Fibroblast of lung (primary cell): ENCODE results near the gene LRRK1. TPM values are rescaled to one million over a fixed set of nuclear protein-coding genes. Genes with fewer than 3 reads are reported as not detected.

Experiments used
- DNase-seq, 2 donors: peaks; one replicate each; pipeline versions ENCODE4 v3.0.0 to v3.0.0-alpha.2; 2010; ENCODE audit warnings: low read depth in 2 of 2
- H2AFZ ChIP-seq: 2 replicates; pipeline ENCODE4 v1.5.1; 2012; ENCODE audit warnings: low read length, control low read depth, inconsistent platforms
- H3K27ac ChIP-seq: 2 replicates; pipeline ENCODE4 v1.5.1; 2011; ENCODE audit warnings: low read length, control low read depth; ENCODE audit not compliant: insufficient read depth
- H3K27me3 ChIP-seq: 2 replicates; pipeline ENCODE4 v1.5.1; 2011; ENCODE audit warnings: mild to moderate bottlenecking, low read length; ENCODE audit not compliant: control insufficient read depth, insufficient read depth
- H3K36me3 ChIP-seq: 2 replicates; pipeline ENCODE4 v1.5.1; 2011; ENCODE audit warnings: low read length; ENCODE audit not compliant: control insufficient read depth, insufficient read depth
- H3K4me1 ChIP-seq: 2 replicates; pipeline ENCODE4 v1.5.1; 2011; ENCODE audit warnings: low read length; ENCODE audit not compliant: control insufficient read depth, insufficient read depth; ENCODE audit errors: extremely low read depth
- H3K4me2 ChIP-seq: 2 replicates; pipeline ENCODE4 v1.5.1; 2011; ENCODE audit warnings: low read length, control low read depth; ENCODE audit not compliant: insufficient read depth; ENCODE audit errors: extremely low read depth
- H3K4me3 ChIP-seq, 4 experiments: fragments of 200-600 bp in 1 of 4; sonication (generic) in 1 of 4; replicated peaks in 1 of 4; 2 replicates each; pipeline ENCODE4 v1.5.1; 2011 to 2016; ENCODE audit warnings: low read length in 4 of 4, low read depth in 3 of 4, mild to moderate bottlenecking in 3 of 4, control low read depth in 2 of 4, inconsistent platforms in 1 of 4, mixed read lengths in 1 of 4; ENCODE audit not compliant: insufficient read depth in 1 of 4; ENCODE audit errors: control extremely low read depth in 1 of 4
- H3K79me2 ChIP-seq: 2 replicates; pipeline ENCODE4 v1.5.1; 2012; ENCODE audit warnings: mild to moderate bottlenecking, low read length, inconsistent platforms; ENCODE audit not compliant: control insufficient read depth, insufficient read depth
- H3K9ac ChIP-seq: 2 replicates; pipeline ENCODE4 v1.5.1; 2011; ENCODE audit warnings: mild to moderate bottlenecking, low read length, control low read depth; ENCODE audit not compliant: insufficient read depth
- H3K9me3 ChIP-seq: 2 replicates; pipeline ENCODE4 v1.5.1; 2012; ENCODE audit warnings: low read depth, low read length; ENCODE audit not compliant: control insufficient read depth, insufficient read depth
- H4K20me1 ChIP-seq: 2 replicates; pipeline ENCODE4 v1.5.1; 2011; ENCODE audit warnings: low read length; ENCODE audit not compliant: control insufficient read depth, insufficient read depth; ENCODE audit errors: extremely low read depth
- CTCF ChIP-seq, 2 donors: IDR thresholded peaks in 1 of 2; conservative IDR thresholded peaks in 1 of 2; 1 replicate in 1 of 2; 2 replicates in 1 of 2; pipeline ENCODE4 v1.5.1; 2011 to 2012; ENCODE audit warnings: low read length in 2 of 2, control low read depth in 1 of 2, inconsistent platforms in 1 of 2, low read depth in 1 of 2, mild to moderate bottlenecking in 1 of 2
- EZH2 ChIP-seq: IDR thresholded peaks from 2 replicates; pipeline ENCODE4 v1.5.1; 2012; ENCODE audit warnings: low read length, control low read depth, mild to moderate bottlenecking; ENCODE audit errors: missing control alignments
- polyA plus RNA-seq, 2 donors: library from polyadenylated mRNA; depleted of rRNA in 1 of 2; stranded (reverse) in 1 of 2; unstranded in 1 of 2; fragments of >200 nt; gene quantifications; 2 replicates each; pipeline ENCODE4 v1.2.1, GENCODE V29; 2011 to 2012; ENCODE audit warnings: missing spikeins in 1 of 2
- total RNA-seq: library from RNA; depleted of rRNA; stranded (reverse); fragments of >200 nt; gene quantifications from 2 replicates; pipeline ENCODE4 v1.2.1, GENCODE V29; 2014

The LRRK1 gene
- total and polyA plus RNA-seq, 2 donors (not counting 1 experiment from before 2014, with no cell fraction given), result 3.8 to 12.2 TPM

DNA sequence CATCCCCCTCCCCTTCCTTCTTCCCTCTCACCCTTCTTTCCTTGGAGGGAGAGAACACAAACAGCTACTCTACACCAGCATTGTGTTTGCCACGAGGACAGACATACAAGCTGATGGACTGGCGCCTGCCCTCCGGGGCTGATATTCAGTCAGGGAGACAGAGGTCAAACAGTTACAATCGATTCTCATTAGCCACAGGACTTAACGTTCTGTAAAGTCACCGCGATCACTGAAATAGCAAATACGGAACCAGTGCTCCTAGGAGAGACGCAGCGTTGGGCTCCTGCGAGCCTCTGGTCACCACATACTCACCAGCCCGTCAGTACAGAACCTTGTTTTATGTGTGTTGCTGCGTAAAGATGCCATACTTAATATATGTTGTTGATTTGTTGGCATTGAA, 108.8 kb downstream of the LRRK1 start:
- H3K79me2 ChIP-seq, result no peaks in the 10 kb centered on the region
- DNase-seq, result no peak
- peaks cover 1% of the 10 kb centered on the region for H3K36me3 ChIP-seq
- TF ChIP-seq CTCF (conservative IDR thresholded peaks at IDR 0.05 in 1 of 2, IDR thresholded peaks at IDR 0.05 in 1 of 2; ENCODE audit: low read depth in 1 of 2, low read length in 2 of 2) (no peak), EZH2 (no peak)
- H3K4me1 ChIP-seq, result peaks cover 5% of the 10 kb centered on the region
- H3K4me3 ChIP-seq, result no peak overlapping the region
- no peak overlapping the region for H2AFZ ChIP-seq
- H3K4me2 ChIP-seq, result no peak overlapping the region
- H3K27ac ChIP-seq, result no peak overlapping the region
- no peaks in the 10 kb centered on the region for H3K9me3 ChIP-seq
- no peaks in the 10 kb centered on the region for H4K20me1 ChIP-seq
- H3K9ac ChIP-seq, result no peak overlapping the region
- H3K27me3 ChIP-seq, result no peaks in the 10 kb centered on the region

DNA sequence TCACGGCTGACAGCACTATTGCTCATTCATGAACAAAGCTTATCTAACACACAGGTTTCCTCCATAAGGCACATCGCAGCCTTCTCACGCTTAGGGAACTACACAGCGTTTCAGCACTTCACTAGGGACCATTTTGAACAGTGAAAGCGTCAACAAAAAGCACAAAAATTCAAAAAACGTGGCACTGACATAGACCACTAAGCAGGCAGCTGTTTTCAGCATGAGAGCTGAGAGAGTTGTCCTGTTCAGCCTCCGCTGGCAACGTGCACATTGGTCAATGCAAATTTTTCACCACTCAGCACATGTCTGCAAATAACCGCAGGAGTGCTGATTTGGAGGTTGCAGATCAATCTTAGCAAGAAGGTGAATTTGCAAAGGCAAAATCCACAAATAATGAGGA, 109.2 kb downstream of the LRRK1 start:
- Histone ChIP-seq H3K79me2 (no peaks in the 10 kb centered on the region), H3K27me3 (no peaks in the 10 kb centered on the region), H3K36me3 (peaks cover 1% of the 10 kb centered on the region), H3K4me1 (peaks cover 5% of the 10 kb centered on the region), H4K20me1 (no peaks in the 10 kb centered on the region), H2AFZ (no peak overlapping the region), H3K9me3 (no peaks in the 10 kb centered on the region), H3K4me3 (no peak overlapping the region), H3K27ac (no peak overlapping the region), H3K9ac (no peak overlapping the region), H3K4me2 (no peak overlapping the region)
- TF ChIP-seq CTCF (conservative IDR thresholded peaks at IDR 0.05 in 1 of 2, IDR thresholded peaks at IDR 0.05 in 1 of 2; ENCODE audit: low read depth in 1 of 2, low read length in 2 of 2), result no peak
- TF ChIP-seq EZH2, result no peak
- peak; percentile 24 to 56 for DNase-seq

DNA sequence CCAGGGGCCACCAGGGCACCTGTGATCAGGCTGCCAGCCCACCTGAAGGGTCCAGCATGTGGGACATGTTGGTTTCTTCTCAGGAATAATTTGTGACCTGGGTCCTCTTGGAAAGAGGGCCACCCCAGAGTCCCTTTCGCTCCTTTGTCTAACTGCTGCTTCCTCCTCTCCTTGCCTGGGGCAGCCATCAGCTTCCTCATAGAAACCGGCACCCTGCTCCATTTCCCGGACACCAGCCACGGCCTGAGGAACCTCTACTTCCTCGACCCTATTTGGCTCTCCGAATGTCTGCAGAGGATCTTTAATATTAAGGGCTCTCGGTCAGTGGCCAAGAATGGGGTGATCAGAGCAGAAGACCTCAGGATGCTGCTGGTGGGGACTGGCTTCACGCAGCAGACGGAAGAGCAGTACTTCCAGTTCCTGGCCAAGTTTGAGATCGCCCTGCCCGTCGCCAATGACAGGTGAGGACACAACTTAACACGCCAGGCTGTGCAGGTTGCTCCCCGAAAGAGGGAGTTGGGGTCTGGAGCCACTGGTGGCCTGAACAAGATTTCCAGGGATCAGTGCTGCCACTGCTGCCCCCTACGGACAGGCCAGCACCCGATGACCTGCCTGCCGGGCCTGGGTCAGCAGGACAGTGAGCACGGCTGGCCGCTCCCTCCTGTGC, 109.7 kb downstream of the LRRK1 start:
- Histone ChIP-seq H3K4me2 (no peak overlapping the region), H3K36me3 (peaks cover 1% of the 10 kb centered on the region), H3K4me1 (no peaks in the 10 kb centered on the region), H4K20me1 (no peaks in the 10 kb centered on the region), H2AFZ (no peak overlapping the region), H3K27ac (no peak overlapping the region), H3K9me3 (no peaks in the 10 kb centered on the region), H3K9ac (no peak overlapping the region), H3K4me3 (no peak overlapping the region), H3K27me3 (no peaks in the 10 kb centered on the region), H3K79me2 (no peaks in the 10 kb centered on the region)
- DNase-seq, result no peak
- no peak for TF ChIP-seq CTCF (conservative IDR thresholded peaks at IDR 0.05 in 1 of 2, IDR thresholded peaks at IDR 0.05 in 1 of 2; ENCODE audit: low read depth in 1 of 2, low read length in 2 of 2)
- TF ChIP-seq EZH2, result no peak
